ENCODE data around the gene POLH. TPM values are rescaled to one million over a fixed set of nuclear protein-coding genes. Genes with fewer than 3 reads are reported as not detected.

POLH gene
- total and polyA plus RNA-seq, 9 of the 15 experiments (the other 6 are each of a cell fraction or from before 2014, with no cell fraction given): 5.8 to 31.6 (median 20.6) TPM

DNA sequence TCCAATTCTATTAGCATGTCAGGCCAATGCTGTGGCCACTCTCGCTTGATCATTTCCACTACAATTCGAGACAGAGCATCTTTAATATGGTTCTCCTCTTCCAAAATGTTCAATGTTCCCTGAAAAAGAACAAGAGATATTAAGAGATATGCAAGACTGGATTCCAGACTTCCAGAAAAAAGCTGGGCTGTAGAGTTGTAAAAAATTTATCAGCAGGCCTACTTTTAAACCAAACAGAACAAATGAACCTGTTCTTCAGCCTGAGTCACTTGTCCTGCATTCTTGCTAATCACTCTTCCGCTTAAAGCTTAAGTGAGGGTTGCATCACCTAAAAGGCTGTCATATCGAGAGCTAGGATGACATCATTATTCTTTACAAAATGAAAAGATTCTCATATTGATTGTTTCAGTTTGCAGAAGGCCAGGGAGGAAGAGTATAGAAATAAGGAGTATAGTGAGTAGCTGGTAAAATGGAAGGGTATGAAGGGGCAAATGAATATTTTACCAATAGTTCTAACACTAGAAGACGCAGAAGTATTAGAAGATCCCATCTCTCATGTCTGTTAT, 5.0 kb upstream of the POLH start (continued):
- TF ChIP-seq, protein P1, sequence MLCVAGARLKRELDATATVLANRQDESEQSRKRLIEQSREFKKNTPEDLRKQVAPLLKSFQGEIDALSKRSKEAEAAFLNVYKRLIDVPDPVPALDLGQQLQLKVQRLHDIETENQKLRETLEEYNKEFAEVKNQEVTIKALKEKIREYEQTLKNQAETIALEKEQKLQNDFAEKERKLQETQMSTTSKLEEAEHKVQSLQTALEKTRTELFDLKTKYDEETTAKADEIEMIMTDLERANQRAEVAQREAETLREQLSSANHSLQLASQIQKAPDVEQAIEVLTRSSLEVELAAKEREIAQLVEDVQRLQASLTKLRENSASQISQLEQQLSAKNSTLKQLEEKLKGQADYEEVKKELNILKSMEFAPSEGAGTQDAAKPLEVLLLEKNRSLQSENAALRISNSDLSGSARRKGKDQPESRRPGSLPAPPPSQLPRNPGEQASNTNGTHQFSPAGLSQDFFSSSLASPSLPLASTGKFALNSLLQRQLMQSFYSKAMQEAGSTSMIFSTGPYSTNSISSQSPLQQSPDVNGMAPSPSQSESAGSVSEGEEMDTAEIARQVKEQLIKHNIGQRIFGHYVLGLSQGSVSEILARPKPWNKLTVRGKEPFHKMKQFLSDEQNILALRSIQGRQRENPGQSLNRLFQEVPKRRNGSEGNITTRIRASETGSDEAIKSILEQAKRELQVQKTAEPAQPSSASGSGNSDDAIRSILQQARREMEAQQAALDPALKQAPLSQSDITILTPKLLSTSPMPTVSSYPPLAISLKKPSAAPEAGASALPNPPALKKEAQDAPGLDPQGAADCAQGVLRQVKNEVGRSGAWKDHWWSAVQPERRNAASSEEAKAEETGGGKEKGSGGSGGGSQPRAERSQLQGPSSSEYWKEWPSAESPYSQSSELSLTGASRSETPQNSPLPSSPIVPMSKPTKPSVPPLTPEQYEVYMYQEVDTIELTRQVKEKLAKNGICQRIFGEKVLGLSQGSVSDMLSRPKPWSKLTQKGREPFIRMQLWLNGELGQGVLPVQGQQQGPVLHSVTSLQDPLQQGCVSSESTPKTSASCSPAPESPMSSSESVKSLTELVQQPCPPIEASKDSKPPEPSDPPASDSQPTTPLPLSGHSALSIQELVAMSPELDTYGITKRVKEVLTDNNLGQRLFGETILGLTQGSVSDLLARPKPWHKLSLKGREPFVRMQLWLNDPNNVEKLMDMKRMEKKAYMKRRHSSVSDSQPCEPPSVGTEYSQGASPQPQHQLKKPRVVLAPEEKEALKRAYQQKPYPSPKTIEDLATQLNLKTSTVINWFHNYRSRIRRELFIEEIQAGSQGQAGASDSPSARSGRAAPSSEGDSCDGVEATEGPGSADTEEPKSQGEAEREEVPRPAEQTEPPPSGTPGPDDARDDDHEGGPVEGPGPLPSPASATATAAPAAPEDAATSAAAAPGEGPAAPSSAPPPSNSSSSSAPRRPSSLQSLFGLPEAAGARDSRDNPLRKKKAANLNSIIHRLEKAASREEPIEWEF (CRISPR knock-in tag; IDR thresholded peaks at IDR 0.05): no peak
- TF ChIP-seq RBM14 (IDR thresholded peaks at IDR 0.05; ENCODE audit: borderline replicate concordance, insufficient read depth, low read depth, low read length) (no peak), PHB2 (IDR thresholded peaks at IDR 0.05; ENCODE audit: low read depth) (no peak), IFI16 (CRISPR knock-in tag; IDR thresholded peaks at IDR 0.05) (no peak), FOSL1 (tag; conservative IDR thresholded peaks at IDR 0.05) (peak; percentile 94), CREB1 (IDR thresholded peaks at IDR 0.05) (no peak), CREB1 (CRISPR knock-in tag; IDR thresholded peaks at IDR 0.05) (peak; percentile 55; the same call in 1 of the 2 replicates), SAFB2 (IDR thresholded peaks at IDR 0.05; ENCODE audit: borderline replicate concordance, low read depth, low read length, severe bottlenecking) (no peak), PURB (CRISPR knock-in tag; IDR thresholded peaks at IDR 0.05; ENCODE audit: low read depth) (no peak), ZNF79 (CRISPR knock-in tag; IDR thresholded peaks at IDR 0.05; ENCODE audit: low read depth) (peak; percentile 55; the same call in 1 of the 2 replicates), MTF1 (CRISPR knock-in tag; IDR thresholded peaks at IDR 0.05; ENCODE audit: borderline replicate concordance) (no peak; the same call in 1 of the 2 replicates), TAF9B (IDR thresholded peaks at IDR 0.05; ENCODE audit: partially characterized antibody) (peak; percentile 34), ZNF184 (CRISPR knock-in tag; IDR thresholded peaks at IDR 0.05) (no peak), MAFG (tag; conservative IDR thresholded peaks at IDR 0.05) (peak; percentile 52; the same call in 1 of the 2 replicates), XRCC4 (IDR thresholded peaks at IDR 0.05; ENCODE audit: extremely low read depth, insufficient read depth, insufficient read length) (no peak), LARP7 (IDR thresholded peaks at IDR 0.05) (no peak), NR1H2 (CRISPR knock-in tag; IDR thresholded peaks at IDR 0.05) (no peak), SMARCC2 (IDR thresholded peaks at IDR 0.05; ENCODE audit: low read depth) (peak; percentile 50; the same call in 1 of the 2 replicates), NCOR1 (IDR thresholded peaks at IDR 0.05) (no peak), PTBP1 (IDR thresholded peaks at IDR 0.05; ENCODE audit: low read depth, low read length) (no peak)
- TF ChIP-seq, protein P2, sequence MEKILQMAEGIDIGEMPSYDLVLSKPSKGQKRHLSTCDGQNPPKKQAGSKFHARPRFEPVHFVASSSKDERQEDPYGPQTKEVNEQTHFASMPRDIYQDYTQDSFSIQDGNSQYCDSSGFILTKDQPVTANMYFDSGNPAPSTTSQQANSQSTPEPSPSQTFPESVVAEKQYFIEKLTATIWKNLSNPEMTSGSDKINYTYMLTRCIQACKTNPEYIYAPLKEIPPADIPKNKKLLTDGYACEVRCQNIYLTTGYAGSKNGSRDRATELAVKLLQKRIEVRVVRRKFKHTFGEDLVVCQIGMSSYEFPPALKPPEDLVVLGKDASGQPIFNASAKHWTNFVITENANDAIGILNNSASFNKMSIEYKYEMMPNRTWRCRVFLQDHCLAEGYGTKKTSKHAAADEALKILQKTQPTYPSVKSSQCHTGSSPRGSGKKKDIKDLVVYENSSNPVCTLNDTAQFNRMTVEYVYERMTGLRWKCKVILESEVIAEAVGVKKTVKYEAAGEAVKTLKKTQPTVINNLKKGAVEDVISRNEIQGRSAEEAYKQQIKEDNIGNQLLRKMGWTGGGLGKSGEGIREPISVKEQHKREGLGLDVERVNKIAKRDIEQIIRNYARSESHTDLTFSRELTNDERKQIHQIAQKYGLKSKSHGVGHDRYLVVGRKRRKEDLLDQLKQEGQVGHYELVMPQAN (IDR thresholded peaks at IDR 0.05; ENCODE audit: borderline replicate concordance): no peak
